Activated CD4-positive, CD25-positive, alpha-beta regulatory T cell (primary cell): Measurements from ENCODE around the gene GJB1.
"Not testable (repeated sequence)": the region's sequence is repeated elsewhere in the genome, so short reads cannot be mapped to it uniquely, and the experiment has no call there.

Experiments used
- DNase-seq, 4 experiments: peaks; one replicate each; lab custom pipeline; 2025; lab: John Stamatoyannopoulos, UW

GJB1 gene

DNA sequence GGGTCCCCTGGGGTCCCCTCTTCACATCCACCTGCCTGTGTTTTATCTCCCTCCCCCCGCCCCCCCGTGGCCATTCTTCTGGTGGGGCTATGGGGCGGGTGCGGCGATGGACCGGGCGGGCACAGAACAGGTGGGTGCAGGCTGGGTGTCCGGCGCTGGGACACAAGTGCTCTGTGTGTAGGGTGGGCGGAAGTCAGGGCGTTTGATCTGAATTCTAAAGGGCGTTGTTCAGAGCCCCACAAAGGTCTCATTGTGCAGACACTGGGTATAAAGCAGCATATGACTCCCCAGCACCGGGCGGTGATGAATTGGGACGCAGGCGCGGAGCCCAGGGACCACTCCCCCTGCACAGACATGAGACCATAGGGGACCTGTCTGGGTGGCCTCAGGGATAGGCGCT lies at the start of gene GJB1:
GJB1 (plus strand) TSS at position 296 of the 400 bp plus-strand sequence. CDS start 484 bp downstream, outside the sequence.
- no peak for DNase-seq

- DNase-seq, result no peak
These were observed 49.6 kb upstream of the GJB1 start for GRCh38 chrX:71173440-71173839.

DNA sequence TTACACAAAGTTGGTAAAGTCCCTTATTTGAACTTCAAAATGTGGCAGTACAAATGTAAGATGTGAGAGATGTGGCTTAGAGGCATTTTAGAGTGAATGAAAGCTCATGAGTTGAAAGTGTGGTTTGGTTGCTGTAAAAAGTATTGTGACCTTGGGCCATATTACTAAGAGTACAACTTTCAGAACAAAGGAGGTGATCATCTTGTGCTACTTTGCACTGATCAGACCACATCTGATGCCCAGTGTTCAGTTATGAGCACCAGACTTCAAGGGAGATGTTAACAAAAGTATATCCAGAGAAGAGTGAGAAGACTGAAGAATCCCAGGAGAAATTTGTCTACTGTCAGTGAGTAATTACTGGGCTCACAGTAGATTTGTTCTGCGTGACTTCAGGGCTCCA lies 48.2 kb upstream of the GJB1 start:
- no peak for DNase-seq

- no peak for DNase-seq
These were observed 47.5 kb upstream of the GJB1 start for GRCh38 chrX:71175531-71175930.

DNA sequence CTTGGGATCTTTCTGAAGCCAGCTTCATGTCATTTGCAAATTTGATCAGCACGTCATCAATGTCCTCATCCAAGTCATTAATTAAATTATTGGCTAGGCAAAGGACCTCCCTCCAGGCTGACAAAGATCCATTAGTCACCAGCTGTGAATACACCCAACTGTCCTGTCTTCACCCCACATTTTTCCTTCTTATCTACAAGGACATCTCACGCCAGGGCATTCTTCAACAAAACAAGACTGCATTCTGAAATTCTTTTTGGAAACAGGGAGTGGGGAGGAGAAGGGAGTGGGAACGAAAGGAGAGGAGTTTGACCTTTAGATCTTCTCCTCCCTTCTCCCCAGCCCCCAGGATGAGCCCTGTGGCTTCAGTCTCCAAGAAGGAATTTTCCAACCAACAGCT lies 45.7 kb upstream of the GJB1 start:
- no peak for DNase-seq

DNA sequence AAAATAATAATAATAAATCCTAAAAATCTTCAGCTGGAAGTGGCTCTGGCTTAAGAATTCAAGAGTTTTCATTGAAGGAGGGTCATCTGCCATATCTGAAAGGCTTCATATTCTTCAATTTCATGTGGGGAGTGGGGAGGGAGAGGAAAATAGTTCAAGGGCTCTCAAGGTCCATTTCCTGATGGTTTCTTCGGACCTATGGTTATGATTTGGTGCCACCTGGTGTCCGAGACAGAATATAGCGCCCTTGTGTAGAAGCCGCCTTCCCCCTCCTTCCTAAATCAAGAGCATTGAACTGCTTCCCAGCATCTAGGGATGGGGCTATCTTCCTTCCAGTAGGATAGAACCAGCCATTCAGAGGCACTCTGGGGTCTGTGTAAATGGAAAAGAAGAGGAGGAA lies 44.1 kb upstream of the GJB1 start:
- peak in 2 of 4 experiments; percentile 1 to 6 for DNase-seq

GRCh38 chrX:71180579-71181265 lies 42.3 kb upstream of the GJB1 start:
- DNase-seq, result not testable (repeated sequence)

DNA sequence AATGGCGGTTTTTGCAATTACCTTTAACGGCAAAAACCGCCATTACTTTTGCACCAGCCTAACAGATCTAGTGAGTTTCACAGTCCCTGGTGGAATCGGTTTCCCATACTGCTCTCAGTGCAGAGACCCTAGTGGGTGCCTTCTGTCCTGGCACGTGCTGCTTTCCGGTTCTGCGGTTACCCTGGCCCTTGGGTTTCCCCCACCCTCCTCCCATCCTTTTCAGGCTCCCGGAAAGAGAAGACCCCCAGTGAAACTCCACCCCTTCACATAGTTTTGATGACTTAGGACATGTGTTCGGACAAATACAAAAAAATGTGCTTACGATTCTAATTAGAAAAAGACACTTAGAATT lies 41.5 kb upstream of the GJB1 start:
- peak in 1 of 4 experiments; percentile 4 for DNase-seq

- peak; percentile 41 to 56 (median 53) for DNase-seq
These were observed 40.9 kb upstream of the GJB1 start for GRCh38 chrX:71181910-71182799.

DNA sequence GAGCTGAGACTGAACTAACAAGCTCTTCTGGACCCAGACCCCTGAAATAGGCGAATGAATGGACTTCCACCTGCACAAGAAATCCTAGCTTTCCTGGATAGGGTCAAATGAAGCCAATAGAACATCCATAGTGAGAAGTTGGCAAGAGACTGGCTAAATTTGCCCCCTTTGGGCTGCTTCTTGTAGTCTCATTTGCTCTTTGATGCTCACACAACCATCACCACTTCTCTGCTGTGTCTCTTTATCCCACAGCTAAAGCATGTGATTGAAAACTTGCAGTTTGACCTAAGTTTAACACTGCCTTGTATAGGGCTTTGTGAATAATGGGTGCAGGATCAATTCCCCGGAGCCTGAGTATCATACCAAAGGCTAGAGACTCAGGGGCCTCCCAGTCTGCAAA lies 40.2 kb upstream of the GJB1 start:
- DNase-seq, result no peak

GRCh38 chrX:71183341-71183740 lies 39.7 kb upstream of the GJB1 start:
- no peak for DNase-seq

DNA sequence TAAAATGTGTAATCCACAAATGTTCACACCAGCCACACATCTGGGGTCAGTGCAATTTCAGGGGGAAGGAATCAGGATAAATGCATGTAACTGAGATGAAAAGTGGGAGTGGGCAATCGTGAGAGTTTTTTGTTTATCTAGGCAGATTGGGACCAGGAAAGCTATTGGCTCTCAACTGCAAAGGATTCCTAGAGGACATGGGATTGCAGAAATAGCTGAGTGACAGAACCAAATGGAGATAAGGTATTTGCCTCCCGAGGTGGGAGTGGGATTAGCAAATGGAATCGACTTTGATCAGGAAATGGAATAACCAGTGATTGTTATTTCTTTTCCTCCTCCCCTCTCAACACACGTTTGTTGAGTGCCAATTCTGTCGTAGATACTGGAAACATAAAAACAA lies 38.9 kb upstream of the GJB1 start:
- no peak for DNase-seq

GRCh38 chrX:71184803-71185495 lies 38.1 kb upstream of the GJB1 start:
- no peak for DNase-seq

GRCh38 chrX:71191248-71191647 lies 31.8 kb upstream of the GJB1 start:
- no peak for DNase-seq

GRCh38 chrX:71195964-71196649 lies 26.9 kb upstream of the GJB1 start:
- DNase-seq, result no peak

GRCh38 chrX:71198066-71198465 lies 25.0 kb upstream of the GJB1 start:
- DNase-seq, result no peak

- DNase-seq, result no peak
These were observed 23.6 kb upstream of the GJB1 start for GRCh38 chrX:71199252-71200008.

GRCh38 chrX:71210816-71211215 lies 12.2 kb upstream of the GJB1 start:
- DNase-seq, result no peak

DNA sequence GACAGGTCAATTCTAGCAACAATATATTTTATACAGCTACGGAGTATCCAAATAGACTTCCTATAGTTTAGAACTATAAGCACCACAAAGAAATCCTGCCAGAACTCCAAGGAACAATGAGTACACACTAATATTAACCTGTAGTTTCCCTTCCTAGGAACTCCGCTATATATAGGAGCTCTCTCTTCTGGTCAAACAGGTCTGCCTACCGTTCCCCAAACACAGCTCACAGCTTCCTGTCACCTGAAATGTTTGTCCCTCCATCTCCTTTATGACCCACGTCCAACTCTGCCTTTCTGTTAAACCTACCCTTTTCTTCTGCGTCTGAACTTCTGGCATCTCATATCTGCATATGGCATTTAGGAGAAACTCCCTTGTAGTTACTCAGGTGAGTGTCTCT lies 10.5 kb upstream of the GJB1 start:
- DNase-seq, result no peak

DNA sequence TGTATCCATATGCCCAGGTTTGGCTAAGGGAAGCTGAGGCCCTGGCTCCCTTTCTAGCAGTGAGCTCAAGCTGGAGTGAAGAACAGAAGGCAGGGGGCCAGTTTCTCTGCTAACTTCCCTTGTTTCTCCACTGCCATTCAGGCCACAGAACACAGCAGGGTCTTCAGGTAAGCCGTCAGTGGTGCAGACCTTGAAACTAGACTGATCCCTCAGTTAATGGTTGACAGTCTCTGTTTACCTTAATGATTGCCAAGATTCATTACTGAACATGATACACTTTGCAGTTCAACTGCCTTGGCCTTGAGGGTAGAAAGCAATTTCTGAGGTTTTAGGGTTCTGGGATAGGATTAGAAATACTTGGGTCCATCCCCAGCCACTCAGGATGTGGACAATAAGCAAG lies 8.9 kb upstream of the GJB1 start:
- no peak for DNase-seq

GRCh38 chrX:71214604-71215337 lies 8.3 kb upstream of the GJB1 start:
- no peak for DNase-seq
